HG03565 (cell line): Measurements from ENCODE around the gene IL17RE.
"Not testable (repeated sequence)": the region's sequence is repeated elsewhere in the genome, so short reads cannot be mapped to it uniquely, and the experiment has no call there.

Experiments
- ATAC-seq: cut with Tn5 transposase; IDR thresholded peaks from one replicate; pipeline ENCODE4 v1.9.1; 2021; ENCODE audit warnings: mild to moderate bottlenecking, moderate library complexity; ENCODE audit not compliant: unreplicated experiment

The IL17RE gene

DNA sequence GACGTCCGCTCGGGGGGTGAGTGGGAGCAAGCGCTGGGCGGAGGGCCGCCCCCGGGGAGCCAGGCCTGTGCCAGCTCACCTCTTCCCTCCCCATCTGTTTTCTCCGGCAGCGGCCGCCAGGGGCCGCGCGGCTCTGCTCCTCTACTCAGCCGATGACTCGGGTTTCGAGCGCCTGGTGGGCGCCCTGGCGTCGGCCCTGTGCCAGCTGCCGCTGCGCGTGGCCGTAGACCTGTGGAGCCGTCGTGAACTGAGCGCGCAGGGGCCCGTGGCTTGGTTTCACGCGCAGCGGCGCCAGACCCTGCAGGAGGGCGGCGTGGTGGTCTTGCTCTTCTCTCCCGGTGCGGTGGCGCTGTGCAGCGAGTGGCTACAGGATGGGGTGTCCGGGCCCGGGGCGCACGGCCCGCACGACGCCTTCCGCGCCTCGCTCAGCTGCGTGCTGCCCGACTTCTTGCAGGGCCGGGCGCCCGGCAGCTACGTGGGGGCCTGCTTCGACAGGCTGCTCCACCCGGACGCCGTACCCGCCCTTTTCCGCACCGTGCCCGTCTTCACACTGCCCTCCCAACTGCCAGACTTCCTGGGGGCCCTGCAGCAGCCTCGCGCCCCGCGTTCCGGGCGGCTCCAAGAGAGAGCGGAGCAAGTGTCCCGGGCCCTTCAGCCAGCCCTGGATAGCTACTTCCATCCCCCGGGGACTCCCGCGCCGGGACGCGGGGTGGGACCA is 30.4 kb downstream of the IL17RE start:
- peak; percentile 48 for ATAC-seq

DNA sequence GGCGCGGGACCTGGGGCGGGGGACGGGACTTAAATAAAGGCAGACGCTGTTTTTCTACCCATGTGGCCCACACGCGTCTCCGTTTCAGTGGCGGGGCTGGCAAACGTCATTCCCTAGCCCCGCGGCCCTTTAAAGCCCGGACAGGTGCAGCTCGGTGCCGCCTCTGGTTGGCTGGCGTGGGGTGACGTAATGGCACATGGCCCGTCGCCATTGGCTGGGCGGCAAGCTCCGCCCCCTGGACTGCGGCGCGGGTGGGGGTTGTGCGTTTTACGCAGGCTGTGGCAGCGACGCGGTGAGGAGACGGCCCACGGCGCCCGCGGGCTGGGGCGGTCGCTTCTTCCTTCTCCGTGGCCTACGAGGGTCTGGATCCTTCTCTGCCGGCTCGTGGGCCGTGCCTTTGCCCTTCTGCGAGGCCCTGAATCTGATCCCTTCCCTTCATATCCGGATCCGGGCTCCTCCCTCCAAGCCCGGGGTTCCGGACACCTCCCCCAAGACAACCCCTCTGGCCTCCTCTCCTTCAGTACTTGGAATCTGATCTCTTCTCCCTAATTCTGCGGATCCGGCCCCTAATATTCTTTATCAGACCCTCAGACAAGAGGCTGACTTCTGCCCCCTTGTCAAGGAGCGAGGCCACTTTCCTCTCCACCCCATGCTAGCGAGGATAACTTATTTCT is 31.1 kb downstream of the IL17RE start, which contains the start of gene CRELD1:
TSS of gene CRELD1 (plus strand) at position 274 of the 674 bp plus-strand sequence. CDS start 605 bp downstream, outside the sequence.
- peak; percentile 80 for ATAC-seq

DNA sequence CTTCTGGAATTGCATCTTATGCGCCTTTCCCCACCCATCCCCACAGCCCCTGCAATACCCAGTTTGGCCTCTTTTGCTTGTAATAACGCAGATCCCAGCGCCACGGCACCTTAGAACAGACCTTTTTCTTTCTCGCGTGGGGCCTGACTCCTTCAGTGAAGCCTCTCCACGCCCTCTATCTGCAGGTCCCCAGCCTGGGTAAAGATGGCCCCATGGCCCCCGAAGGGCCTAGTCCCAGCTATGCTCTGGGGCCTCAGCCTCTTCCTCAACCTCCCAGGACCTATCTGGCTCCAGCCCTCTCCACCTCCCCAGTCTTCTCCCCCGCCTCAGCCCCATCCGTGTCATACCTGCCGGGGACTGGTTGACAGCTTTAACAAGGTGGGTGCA is 31.6 kb downstream of the IL17RE start:
- ATAC-seq, result no peak

DNA sequence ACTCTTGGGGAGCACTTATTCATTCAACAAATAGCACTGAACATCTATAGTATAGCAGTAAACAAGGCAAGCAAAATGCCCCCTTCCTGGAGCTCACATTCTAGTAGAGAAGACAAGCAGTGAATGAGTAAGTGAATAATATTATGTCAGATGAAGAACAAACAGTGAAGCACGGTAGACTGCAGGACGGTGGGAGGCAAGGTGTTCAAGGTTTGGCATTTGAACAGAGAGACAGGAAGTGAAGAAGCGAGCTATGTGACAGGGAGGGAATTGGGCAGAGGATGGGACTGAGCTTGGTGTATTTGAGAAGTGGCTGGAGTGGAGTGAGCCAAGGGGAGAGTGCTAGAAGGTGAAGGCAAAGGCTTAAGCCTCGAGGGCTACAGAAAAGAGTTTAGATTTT is 32.3 kb downstream of the IL17RE start:
- ATAC-seq, result no peak

GRCh38 chr3:9935966-9936510 is 33.4 kb downstream of the IL17RE start:
- ATAC-seq, result no peak

- ATAC-seq, result no peak
Observed at GRCh38 chr3:9937486-9938238, 35.0 kb downstream of the IL17RE start.

DNA sequence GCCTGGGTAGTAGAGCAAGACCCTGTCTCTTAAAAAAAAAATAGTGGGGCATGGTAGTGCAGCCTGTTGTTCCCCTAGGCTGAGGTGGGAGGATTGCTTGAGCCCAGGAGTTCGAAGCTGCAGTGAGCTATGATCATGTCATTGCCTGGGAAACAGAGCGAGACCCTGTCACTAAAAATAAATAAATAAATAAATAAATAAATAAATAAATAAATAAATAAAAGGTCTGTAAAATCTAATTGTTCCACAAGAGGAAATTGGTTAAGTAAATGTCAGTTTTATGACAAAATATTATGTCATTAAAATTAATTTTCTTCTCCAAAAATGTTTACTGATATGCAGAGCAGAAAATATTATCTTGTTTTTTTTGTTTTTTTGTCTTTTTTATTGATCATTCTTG is 36.3 kb downstream of the IL17RE start:
- no peak for ATAC-seq

DNA sequence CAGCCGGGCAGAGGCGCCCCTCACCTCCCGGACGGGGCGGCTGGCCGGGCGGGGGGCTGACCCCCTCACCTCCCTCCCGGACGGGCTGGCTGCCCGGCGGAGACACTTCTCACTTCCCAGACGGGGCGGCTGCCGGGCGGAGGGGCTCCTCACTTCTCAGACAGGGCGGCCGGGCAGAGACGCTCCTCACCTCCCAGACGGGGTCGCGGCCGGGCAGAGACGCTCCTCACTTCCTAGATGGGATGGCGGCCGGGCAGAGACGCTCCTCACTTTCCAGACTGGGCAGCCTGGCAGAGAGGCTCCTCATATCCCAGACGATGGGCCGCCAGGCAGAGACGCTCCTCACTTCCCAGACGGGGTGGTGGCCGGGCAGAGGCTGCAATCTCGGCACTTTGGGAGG is 37.3 kb downstream of the IL17RE start:
- ATAC-seq, result not testable (repeated sequence)

- ATAC-seq, result no peak
Observed at GRCh38 chr3:9940746-9941145, 38.1 kb downstream of the IL17RE start.

- no peak for ATAC-seq
Observed at GRCh38 chr3:9942164-9942563, 39.5 kb downstream of the IL17RE start.

DNA sequence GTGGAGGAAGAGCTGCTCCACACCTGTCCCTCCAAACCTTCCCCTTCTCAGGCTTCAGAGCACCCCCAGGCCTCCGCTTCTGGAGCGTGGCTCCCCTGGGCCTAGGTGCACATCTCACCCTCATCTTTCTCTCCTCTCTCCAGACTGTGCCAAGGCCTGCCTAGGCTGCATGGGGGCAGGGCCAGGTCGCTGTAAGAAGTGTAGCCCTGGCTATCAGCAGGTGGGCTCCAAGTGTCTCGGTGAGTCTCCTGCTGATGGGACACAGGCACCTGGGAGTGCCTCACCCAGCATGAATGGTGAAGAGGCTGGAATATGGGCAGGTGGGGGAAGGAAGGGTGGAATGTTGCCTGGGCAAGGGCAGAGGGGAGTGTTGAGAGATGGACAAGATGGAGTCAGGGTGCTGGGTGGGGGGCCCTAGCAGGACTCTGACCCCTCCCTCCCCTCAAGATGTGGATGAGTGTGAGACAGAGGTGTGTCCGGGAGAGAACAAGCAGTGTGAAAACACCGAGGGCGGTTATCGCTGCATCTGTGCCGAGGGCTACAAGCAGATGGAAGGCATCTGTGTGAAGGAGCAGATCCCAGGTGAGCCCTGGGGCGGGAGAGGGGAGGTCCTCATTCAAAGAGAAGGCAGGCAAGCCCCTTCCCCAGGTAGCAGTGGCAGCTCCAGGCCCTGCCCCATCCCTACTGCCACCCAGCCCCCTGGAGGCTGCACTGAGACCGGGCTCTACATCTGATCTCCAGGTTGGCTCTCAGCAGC is 40.5 kb downstream of the IL17RE start:
- no peak for ATAC-seq

- ATAC-seq, result no peak
Observed at GRCh38 chr3:9944271-9944670, 41.6 kb downstream of the IL17RE start.

GRCh38 chr3:9945358-9945757 is 42.7 kb downstream of the IL17RE start:
- no peak for ATAC-seq

DNA sequence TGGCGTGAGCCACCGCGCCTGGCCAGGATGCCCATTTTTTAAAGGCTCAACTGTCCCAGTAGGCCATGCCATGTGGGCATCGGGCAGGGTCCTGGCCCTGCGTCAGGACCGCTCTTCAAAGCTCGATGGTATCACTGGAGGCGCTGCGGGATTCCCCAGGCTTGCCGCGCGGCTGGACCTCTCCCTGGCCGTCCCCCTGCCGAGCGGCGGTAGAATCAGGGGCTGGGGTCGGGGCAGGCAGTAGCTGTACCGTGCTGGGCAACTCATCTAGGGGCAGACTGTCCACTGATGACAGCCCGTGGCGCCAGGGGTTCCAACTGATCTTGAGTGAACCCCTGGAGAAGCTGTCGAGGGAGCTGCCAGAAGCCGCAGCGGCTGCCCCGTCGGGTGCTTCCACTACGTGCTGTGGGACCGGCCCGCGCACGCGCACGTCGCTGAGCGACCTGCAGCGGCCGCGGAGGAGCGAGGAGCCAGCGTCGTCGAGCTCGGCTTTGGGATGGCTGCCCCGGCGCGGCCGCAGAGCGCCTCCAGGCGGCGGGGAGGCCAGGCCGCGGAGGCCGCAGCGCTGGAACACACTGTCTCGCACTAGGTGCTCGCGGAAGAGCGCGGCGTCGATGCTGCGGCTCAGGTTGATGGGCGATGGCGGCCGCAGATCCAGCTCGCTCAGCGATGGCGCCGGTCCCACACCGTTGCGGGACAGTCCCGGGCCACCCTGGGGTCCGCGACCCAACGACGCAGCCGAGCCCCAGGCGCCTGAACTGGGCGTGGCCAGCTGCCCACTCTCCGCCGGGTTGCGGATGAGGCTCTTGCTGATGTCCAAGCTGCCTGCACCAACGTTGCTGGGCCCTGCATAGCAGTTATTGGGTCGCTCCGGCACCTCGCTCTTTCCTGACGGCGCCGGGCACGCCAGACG is 43.7 kb downstream of the IL17RE start:
- ATAC-seq, result no peak

GRCh38 chr3:9947025-9947995 is 44.7 kb downstream of the IL17RE start:
- no peak for ATAC-seq

DNA sequence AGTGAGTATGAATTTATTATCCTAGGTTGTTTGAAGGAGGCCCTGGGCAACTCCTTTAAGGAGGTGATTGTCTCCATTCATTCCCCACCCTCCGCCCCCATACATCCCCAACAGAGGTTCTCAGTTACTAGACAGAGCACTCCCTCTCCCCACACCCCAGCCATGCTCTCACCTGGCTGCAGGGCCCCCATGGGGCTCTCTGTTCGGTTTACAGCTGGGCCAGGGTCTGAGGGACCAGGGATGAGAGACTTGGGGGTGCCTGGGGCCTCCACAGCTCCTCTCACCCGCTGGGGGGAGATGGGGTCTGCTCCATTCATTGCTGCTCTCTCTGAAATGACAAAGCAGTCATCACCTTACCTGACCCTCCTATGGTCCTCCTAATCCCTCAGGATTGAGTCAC is 45.9 kb downstream of the IL17RE start:
- ATAC-seq, result no peak

DNA sequence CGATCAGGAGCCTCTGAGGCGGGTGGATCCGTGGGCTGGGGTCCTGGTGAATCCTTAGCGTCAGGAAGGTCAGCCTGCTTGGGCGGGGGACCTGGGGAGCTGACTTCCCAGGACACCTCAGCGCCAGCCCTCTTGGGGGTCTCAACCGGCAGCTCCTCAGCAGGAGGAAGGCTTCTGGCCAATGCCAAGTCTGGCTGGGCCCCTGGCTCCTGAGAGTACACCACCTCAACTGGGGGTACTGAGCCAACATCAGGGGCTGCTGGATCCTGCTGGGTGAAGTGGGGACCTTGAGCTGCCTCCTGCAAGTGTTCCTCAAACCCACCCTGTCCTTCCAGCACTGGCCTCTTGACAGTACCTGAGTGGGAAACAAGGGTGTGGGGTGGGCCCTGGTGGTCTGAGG is 46.5 kb downstream of the IL17RE start:
- no peak for ATAC-seq

DNA sequence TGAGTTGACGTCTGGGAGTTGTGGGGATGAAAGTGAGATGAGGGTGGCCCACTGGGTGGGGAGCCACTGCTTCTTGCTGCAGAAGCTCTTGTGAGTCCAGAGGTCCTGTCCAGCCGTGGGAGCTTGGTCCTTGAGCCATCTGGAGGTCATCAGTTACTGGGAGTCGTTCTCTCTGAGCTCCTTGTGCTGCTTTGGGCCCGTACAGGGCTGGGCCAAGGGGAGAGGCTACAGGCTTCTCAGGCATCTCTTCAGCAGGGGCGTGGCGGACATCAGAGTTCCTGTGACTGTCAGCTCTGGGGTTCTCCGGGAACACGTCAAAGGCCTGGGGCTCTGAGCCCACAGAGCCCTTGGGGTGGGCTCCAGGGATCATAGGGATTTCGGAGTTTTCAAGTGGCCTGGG is 47.0 kb downstream of the IL17RE start:
- ATAC-seq, result no peak

DNA sequence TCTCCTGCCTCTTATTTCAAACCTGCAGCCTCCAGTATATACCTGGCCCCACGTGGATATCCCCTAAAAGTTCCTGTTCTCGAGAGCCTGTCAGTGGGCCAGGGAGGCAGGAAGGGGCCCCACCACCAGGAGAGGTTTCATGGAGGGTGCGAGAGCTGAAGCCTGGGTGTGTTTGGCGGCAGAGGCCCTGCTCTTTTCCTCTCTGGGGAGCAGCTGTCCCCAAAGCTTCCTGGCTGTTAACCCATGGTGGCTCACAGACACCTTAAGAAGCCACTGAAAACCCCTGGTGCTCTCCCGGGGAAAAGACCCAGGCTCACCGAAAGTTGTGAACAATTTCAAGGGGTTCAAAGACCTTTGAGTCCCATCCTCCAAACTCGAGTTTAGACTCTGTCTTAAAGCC is 48.5 kb downstream of the IL17RE start:
- ATAC-seq, result no peak
